Activated CD4-positive, alpha-beta T cell treated with anti-CD3 and anti-CD28 coated beads for 1 hour (primary cell): Measurements from ENCODE around the gene CD200.

Experiments used
- DNase-seq: peaks from one replicate; pipeline ENCODE4 v3.0.0-alpha.2; 2020

CD200 gene

GRCh38 chr3:112333381-112334317, 693 bp downstream of the CD200 start:
- DNase-seq, result no peak

GRCh38 chr3:112334691-112335433, 1.9 kb downstream of the CD200 start:
- DNase-seq, result no peak

- no peak for DNase-seq
Observed at GRCh38 chr3:112335434-112335781, 2.5 kb downstream of the CD200 start.

- no peak for DNase-seq
Observed at GRCh38 chr3:112338021-112338726, 5.2 kb downstream of the CD200 start.

- DNase-seq, result no peak
Observed at GRCh38 chr3:112338727-112339056, 5.7 kb downstream of the CD200 start.

- no peak for DNase-seq
Observed at GRCh38 chr3:112339134-112339533, 6.2 kb downstream of the CD200 start.

GRCh38 chr3:112339609-112340008, 6.7 kb downstream of the CD200 start:
- DNase-seq, result no peak

- DNase-seq, result no peak
Observed at GRCh38 chr3:112341386-112341785, 8.4 kb downstream of the CD200 start.

- no peak for DNase-seq
Observed at GRCh38 chr3:112345681-112346080, 12.7 kb downstream of the CD200 start.

- DNase-seq, result no peak
Observed at GRCh38 chr3:112346491-112347122, 13.7 kb downstream of the CD200 start.

- DNase-seq, result no peak
Observed at GRCh38 chr3:112348943-112349342, 16.0 kb downstream of the CD200 start.

- DNase-seq, result no peak
Observed at GRCh38 chr3:112349557-112349956, 16.6 kb downstream of the CD200 start.

- no peak for DNase-seq
Observed at GRCh38 chr3:112350018-112350810, 17.3 kb downstream of the CD200 start.

- no peak for DNase-seq
Observed at GRCh38 chr3:112351036-112351435, 18.1 kb downstream of the CD200 start.

- DNase-seq, result no peak
Observed at GRCh38 chr3:112351823-112352222, 18.9 kb downstream of the CD200 start.

- DNase-seq, result no peak
Observed at GRCh38 chr3:112352720-112353119, 19.8 kb downstream of the CD200 start.

- no peak for DNase-seq
Observed at GRCh38 chr3:112353365-112353764, 20.4 kb downstream of the CD200 start.

GRCh38 chr3:112354642-112355306, 21.8 kb downstream of the CD200 start:
- no peak for DNase-seq

GRCh38 chr3:112355307-112355687, 22.3 kb downstream of the CD200 start:
- no peak for DNase-seq

- peak; percentile 15 for DNase-seq
Observed at GRCh38 chr3:112357930-112358780, 25.2 kb downstream of the CD200 start.

- no peak for DNase-seq
Observed at GRCh38 chr3:112360561-112360960, 27.6 kb downstream of the CD200 start.
